SJCRH30 (cell line): ENCODE measurements around the gene STRA6. TPM values are rescaled to one million over a fixed set of nuclear protein-coding genes. Genes with fewer than 3 reads are reported as not detected.

Source experiments
- DNase-seq, 2 experiments: peaks; one replicate each; pipeline ENCODE4 v3.0.0-alpha.2; 2015 to 2020
- H3K27ac ChIP-seq: fragments of 250-450 bp; sonication (Bioruptor Pico); 2 replicates; pipeline ENCODE4 v1.5.1; 2020; ENCODE audit warnings: mild to moderate bottlenecking, moderate library complexity
- H3K27me3 ChIP-seq: fragments of 250-450 bp; sonication (Bioruptor Pico); 2 replicates; pipeline ENCODE4 v1.5.1; 2020; ENCODE audit warnings: mild to moderate bottlenecking, moderate library complexity
- H3K36me3 ChIP-seq: fragments of 250-450 bp; sonication (Bioruptor Pico); 2 replicates; pipeline ENCODE4 v1.5.1; 2020; ENCODE audit warnings: mild to moderate bottlenecking, moderate library complexity
- H3K4me1 ChIP-seq: fragments of 250-450 bp; sonication (Bioruptor Pico); 2 replicates; pipeline ENCODE4 v1.5.1; 2020; ENCODE audit warnings: mild to moderate bottlenecking, moderate library complexity
- H3K4me3 ChIP-seq: fragments of 250-450 bp; sonication (Bioruptor Pico); 2 replicates; pipeline ENCODE4 v1.5.1; 2020; ENCODE audit warnings: mild to moderate bottlenecking, moderate library complexity
- H3K9me3 ChIP-seq: fragments of 250-450 bp; sonication (Bioruptor Pico); replicated peaks from 2 replicates; pipeline ENCODE4 v1.5.1; 2020; ENCODE audit warnings: mild to moderate bottlenecking, moderate library complexity
- total RNA-seq: library from RNA; depleted of rRNA; stranded (reverse); fragments of >200 nt; shearing (Covaris generic); gene quantifications from 2 replicates; pipeline ENCODE4 v1.2.3, GENCODE V29; 2014; rRNA removed

Gene STRA6
- 67.8 and 94.4 TPM in 2 replicates for total RNA-seq

DNA sequence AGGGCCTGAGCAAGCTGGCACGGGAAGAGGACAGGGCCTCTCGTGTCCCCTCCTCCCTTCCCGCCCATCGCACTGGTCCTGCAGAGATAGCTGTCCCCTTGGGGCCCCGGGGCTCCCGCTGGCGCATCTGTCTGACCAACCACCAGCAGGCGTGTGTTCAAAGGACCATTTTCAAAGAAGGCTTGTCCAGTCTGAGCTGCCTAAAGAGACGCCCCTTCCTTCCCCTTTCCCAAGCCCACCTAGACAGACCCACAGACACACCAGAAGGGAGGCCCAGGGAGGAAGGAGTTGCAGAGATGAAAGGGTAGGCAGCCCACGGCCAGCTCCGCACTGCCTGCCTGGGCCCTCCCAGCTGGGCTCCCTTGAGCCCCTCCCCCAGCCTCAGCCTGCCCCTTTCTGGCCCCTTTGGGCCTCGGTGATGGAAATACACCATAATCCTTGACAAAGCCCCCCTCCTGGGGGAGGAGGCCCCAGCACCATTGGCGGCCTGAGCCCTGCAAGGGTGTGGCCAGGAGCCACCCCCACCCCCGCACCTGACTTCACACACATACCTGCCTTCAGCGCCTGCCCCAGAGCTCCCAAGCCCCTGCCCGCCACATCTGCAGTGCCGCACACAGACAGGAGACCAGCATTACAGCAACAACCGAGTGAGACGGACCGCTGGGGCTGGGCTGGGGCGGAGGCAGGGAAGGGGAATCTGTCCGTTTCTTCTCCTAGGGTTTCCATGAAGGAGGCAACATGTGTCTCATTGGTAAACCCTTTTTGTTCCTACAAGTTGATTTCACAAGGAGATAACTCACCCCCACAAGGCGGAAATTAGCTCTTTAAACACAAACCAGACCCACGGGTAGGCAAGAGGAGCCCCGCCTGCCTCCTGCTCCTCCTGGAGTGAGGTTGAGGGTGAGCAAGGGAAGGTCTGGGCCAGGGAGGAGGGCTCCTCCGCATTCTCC, at the start of gene STRA6:
TSS of gene STRA6 (minus strand) at position 336 of the 950 bp plus-strand sequence. CDS start 520 bp downstream, outside the sequence.
- peak within 1 kb of the TSS; percentile 33 for H3K27ac ChIP-seq
- H3K4me3 ChIP-seq, result peak within 1 kb of the TSS; percentile 34
- H3K36me3 ChIP-seq, result no peaks in the 10 kb centered on the region
- H3K4me1 ChIP-seq, result peaks cover 59% of the 10 kb centered on the region
- H3K9me3 ChIP-seq, result no peaks in the 10 kb centered on the region
- H3K27me3 ChIP-seq, result no peaks in the 10 kb centered on the region
- peak; percentile 61 to 68 for DNase-seq

GRCh38 chr15:74252291-74252690, 49.7 kb upstream of the STRA6 start:
- H3K36me3 ChIP-seq, result no peaks in the 10 kb centered on the region
- H3K27ac ChIP-seq, result no peak overlapping the region
- H3K4me3 ChIP-seq, result no peak overlapping the region
- H3K9me3 ChIP-seq, result no peaks in the 10 kb centered on the region
- peaks cover 7% of the 10 kb centered on the region for H3K4me1 ChIP-seq
- DNase-seq, result no peak
- H3K27me3 ChIP-seq, result no peaks in the 10 kb centered on the region

DNA sequence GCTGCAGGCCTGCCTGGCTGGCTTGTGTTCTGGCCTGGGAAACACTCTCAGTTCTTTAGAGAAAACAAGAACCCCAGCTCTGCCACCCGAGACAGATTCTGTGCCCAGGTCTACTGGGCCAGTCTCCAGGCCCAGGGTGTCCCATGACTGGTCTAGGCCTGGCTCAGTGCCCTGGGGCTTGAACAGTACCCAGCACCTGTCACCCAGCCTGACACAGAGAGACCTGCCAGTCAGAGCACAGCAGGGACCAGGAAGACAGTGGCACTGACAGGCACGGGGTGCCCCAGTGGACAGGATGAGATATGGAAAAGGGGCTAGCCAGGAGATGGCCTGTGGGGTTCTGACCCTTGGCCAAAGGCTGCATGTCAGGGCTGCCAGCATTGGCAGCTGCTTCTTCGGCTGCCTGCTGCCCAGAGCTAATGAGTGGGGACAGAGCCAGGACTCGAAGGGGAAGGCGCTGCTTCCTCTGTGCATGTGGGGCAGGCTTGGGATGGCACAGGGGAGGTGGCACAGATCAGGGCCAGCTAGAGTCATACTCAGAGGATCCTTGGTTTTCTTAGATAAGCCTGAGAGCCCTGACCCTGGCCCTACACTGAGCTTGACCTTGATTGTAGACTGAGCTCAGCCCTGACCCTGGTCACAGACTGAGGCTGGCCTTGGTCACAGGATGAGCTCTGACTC, 48.7 kb upstream of the STRA6 start:
- Histone ChIP-seq H3K36me3 (no peaks in the 10 kb centered on the region), H3K4me1 (peaks cover 7% of the 10 kb centered on the region), H3K27ac (no peak overlapping the region), H3K9me3 (no peaks in the 10 kb centered on the region), H3K27me3 (no peaks in the 10 kb centered on the region), H3K4me3 (no peak overlapping the region)
- peak; percentile 57 to 67 for DNase-seq

DNA sequence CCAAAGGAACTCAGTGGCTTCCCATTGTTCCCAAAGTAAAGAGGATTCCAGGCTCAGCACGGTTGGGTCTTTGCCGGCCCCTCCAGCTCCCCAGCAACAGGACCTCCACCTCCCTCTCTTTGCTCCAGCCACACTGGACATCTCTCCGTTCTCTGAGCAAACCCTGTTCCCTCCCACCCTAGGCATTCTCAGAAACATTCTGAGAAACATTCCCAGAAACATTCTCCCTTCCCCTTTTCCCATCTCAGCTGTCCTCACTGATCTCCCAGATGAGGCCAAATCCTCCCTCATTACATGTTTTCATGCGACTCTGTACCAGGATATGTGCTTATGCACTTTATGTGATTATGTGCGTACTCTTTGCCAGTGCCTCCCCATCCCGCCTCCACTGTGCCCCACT, 47.7 kb upstream of the STRA6 start:
- Histone ChIP-seq H3K27ac (no peak overlapping the region), H3K4me3 (no peak overlapping the region), H3K27me3 (no peaks in the 10 kb centered on the region), H3K9me3 (no peaks in the 10 kb centered on the region), H3K36me3 (no peaks in the 10 kb centered on the region), H3K4me1 (peaks cover 12% of the 10 kb centered on the region)
- DNase-seq, result no peak

DNA sequence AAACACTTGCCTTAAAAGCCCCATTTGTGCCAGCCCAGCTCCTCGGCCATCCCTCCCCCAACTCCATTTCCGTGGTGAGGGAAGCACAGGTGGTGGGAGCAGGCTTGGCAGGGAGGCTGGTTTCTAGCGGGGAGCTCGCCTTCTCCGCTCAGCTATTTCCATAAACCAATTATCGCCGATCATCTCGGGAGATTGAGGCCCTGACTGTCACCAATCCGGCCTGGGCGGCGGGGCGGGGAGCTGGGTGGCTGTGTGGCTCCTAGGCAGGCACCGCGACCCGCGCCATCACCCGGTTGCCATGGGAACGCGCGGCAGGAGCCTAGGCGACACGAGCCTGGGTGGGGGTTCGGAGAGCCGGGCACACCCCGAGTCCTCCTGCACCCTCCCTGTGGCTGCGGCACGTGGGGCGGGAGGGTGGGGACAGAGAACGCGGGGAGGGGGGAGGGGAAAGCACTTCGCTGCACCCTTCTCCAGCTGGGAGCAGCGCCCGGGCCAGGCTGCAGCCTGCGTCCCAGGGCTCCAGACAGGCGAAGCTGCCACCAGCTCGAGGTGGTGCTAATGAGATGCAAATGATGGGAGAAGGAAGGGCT, 42.9 kb upstream of the STRA6 start:
- Histone ChIP-seq H3K9me3 (no peaks in the 10 kb centered on the region), H3K36me3 (no peaks in the 10 kb centered on the region), H3K27me3 (no peaks in the 10 kb centered on the region), H3K4me3 (peak overlapping the region; percentile 47), H3K27ac (no peak overlapping the region), H3K4me1 (peaks cover 41% of the 10 kb centered on the region)
- DNase-seq, result peak; percentile 74 to 86

- no peak for DNase-seq
- Histone ChIP-seq H3K27ac (no peak overlapping the region), H3K9me3 (no peaks in the 10 kb centered on the region), H3K36me3 (no peaks in the 10 kb centered on the region), H3K27me3 (no peaks in the 10 kb centered on the region), H3K4me3 (peak overlapping the region; percentile 47), H3K4me1 (peaks cover 47% of the 10 kb centered on the region)
These were observed 42.3 kb upstream of the STRA6 start for GRCh38 chr15:74244822-74245341.

DNA sequence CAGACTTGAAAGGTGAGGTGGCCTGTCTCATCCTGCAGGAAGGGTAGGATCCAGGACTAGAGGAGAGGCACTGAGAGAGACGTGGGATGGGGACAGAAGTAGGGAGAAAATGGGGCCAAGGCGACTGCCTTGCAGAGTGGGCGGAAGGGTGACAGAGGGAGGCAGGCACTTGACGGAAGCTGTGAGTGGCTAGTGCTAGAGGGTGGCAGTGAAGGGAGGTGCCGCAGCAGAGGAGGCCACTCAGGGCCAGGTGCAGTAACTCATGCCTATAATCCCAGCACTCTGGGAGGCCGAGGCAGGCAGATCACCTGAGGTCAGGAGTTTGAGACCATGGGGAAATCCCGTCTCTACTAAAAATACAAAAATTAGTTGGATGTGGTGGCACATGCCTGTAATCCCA, 40.8 kb upstream of the STRA6 start:
- H3K4me1 ChIP-seq, result peaks cover 61% of the 10 kb centered on the region
- DNase-seq, result no peak

GRCh38 chr15:74242441-74243185, 40.0 kb upstream of the STRA6 start:
- Histone ChIP-seq H3K36me3 (no peaks in the 10 kb centered on the region), H3K4me3 (no peak overlapping the region), H3K27me3 (no peaks in the 10 kb centered on the region), H3K9me3 (no peaks in the 10 kb centered on the region), H3K4me1 (peaks cover 61% of the 10 kb centered on the region), H3K27ac (peak overlapping the region; percentile 14; the same call in 1 of the 2 replicates)
- DNase-seq, result peak; percentile 78 to 80

More for the DNA sequence above, 40.8 kb upstream of the STRA6 start:
- H3K4me3 ChIP-seq, result no peak overlapping the region
- no peaks in the 10 kb centered on the region for H3K36me3 ChIP-seq
- no peak overlapping the region for H3K27ac ChIP-seq
- H3K9me3 ChIP-seq, result no peaks in the 10 kb centered on the region
- H3K27me3 ChIP-seq, result no peaks in the 10 kb centered on the region

GRCh38 chr15:74240897-74241614, 38.5 kb upstream of the STRA6 start:
- Histone ChIP-seq H3K4me1 (peaks cover 60% of the 10 kb centered on the region), H3K9me3 (no peaks in the 10 kb centered on the region), H3K27ac (peak overlapping the region; percentile 9; the same call in 1 of the 2 replicates), H3K4me3 (no peak overlapping the region), H3K27me3 (no peaks in the 10 kb centered on the region), H3K36me3 (no peaks in the 10 kb centered on the region)
- no peak for DNase-seq

DNA sequence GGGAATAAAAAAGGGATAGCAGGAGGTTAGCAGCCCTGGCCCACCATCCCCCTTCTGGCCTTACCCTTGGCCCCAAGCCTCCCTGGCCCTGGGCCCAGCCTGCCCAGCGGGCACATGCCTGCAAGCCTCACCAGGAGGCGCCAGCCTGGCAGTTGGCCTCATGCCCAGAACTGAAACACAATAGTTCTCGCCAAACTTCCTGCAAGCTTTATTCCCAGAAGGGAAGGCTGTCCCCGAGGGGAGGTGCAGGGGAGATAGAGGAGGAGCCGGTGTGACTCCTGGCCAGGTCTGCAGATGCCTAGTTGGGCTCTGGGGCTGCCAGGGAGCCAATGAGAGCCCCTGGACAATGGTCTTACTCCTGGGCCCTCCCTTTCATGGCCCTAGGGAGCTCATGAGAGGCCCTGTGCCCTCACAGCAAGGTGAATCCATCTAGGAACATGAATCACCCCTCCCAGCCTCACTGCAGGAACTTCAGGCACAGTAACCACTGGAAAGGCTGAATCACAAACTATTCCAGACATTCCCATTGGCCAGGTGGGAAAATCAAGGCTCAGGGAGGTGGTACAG, 37.5 kb upstream of the STRA6 start:
- Histone ChIP-seq H3K4me1 (peaks cover 55% of the 10 kb centered on the region), H3K9me3 (no peaks in the 10 kb centered on the region), H3K27ac (peak overlapping the region; percentile 41; the same call in 1 of the 2 replicates), H3K27me3 (no peaks in the 10 kb centered on the region), H3K36me3 (no peaks in the 10 kb centered on the region), H3K4me3 (no peak overlapping the region)
- DNase-seq, result peak; percentile 97 to 98

DNA sequence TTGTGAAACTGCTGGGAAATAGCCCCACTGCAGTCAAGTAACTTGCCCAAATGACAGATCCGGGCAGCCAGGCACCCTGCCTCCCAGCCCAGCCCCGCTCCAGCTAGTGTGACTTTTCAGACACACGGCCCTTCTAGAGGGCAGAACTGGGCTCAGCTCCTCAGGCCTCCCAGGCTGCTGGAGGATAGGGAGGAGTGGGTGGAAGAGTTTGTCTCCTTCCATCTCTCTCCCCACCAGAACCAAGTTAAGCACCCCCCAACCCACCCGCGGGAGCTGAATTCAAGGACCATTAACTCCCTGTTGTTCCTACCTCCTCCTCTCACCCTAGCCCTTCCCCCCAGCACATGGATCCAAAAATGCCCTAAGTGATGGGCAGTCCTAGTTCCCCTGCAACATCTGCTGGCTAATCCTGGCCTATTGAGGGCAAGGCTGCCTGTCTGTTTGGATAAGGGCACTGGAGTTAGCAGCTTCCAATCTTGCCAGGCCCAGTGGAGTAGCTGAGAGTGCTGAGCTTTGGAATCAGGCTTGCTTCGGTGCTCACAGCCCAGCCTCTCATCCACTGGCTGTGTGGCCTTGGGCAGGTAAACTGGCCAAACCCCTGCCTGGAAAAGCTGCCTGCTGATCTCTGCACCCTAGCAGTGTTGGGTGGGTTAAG, 36.6 kb upstream of the STRA6 start:
- peak overlapping the region; percentile 41; the same call in 1 of the 2 replicates for H3K27ac ChIP-seq
- H3K27me3 ChIP-seq, result no peaks in the 10 kb centered on the region
- no peaks in the 10 kb centered on the region for H3K9me3 ChIP-seq
- H3K4me1 ChIP-seq, result peaks cover 51% of the 10 kb centered on the region
- H3K4me3 ChIP-seq, result no peak overlapping the region
- DNase-seq, result peak; percentile 56 to 68
- H3K36me3 ChIP-seq, result no peaks in the 10 kb centered on the region

- Histone ChIP-seq H3K36me3 (no peaks in the 10 kb centered on the region), H3K4me1 (peaks cover 35% of the 10 kb centered on the region), H3K9me3 (no peaks in the 10 kb centered on the region), H3K27ac (no peak within 1 kb of the TSS), H3K4me3 (no peak within 1 kb of the TSS), H3K27me3 (no peaks in the 10 kb centered on the region)
- DNase-seq, result no peak
These were observed 33.4 kb upstream of the STRA6 start, which contains the start of gene CCDC33 for GRCh38 chr15:74235962-74236361. CCDC33 (plus strand) TSS chr15:74236326; CDS start chr15:74236720, 394 bp downstream.

- no peak overlapping the region for H3K27ac ChIP-seq
- DNase-seq, result no peak
- H3K4me1 ChIP-seq, result peaks cover 26% of the 10 kb centered on the region
These were observed 31.9 kb upstream of the STRA6 start for GRCh38 chr15:74234598-74234875.

More at GRCh38 chr15:74234598-74234875, 31.9 kb upstream of the STRA6 start:
- no peak overlapping the region for H3K4me3 ChIP-seq
- H3K36me3 ChIP-seq, result no peaks in the 10 kb centered on the region
- H3K9me3 ChIP-seq, result no peaks in the 10 kb centered on the region
- H3K27me3 ChIP-seq, result no peaks in the 10 kb centered on the region
